Subcutaneous preadipocyte (primary cell): ENCODE data around the gene PCDHA13. TPM values are rescaled to one million over a fixed set of nuclear protein-coding genes. Genes with fewer than 3 reads are reported as not detected.

Experiments
- total RNA-seq: library from RNA; depleted of rRNA; stranded (reverse); fragments of >200 nt; gene quantifications from 2 replicates; pipeline ENCODE4 v1.2.3, GENCODE V29; 2012

PCDHA13 gene
- total RNA-seq: not detected in 2 replicates

GRCh38 chr5:140881889-140882590 lies at the start of gene PCDHA13:
TSS of gene PCDHA13 (plus strand) at chr5:140882124. CDS start at chr5:140882269, 145 bp downstream.

GRCh38 chr5:140833993-140834392 lies 47.9 kb upstream of the PCDHA13 start, which contains the start of gene PCDHA7:
TSS of gene PCDHA7 (plus strand) at chr5:140834269. CDS start at chr5:140834384, 115 bp downstream.

GRCh38 chr5:140840978-140841962 lies 40.7 kb upstream of the PCDHA13 start, which contains the start of gene PCDHA8:
TSS of gene PCDHA8 (plus strand) at chr5:140841187. CDS start at chr5:140841322, 135 bp downstream.

GRCh38 chr5:140848139-140849102 lies 33.5 kb upstream of the PCDHA13 start, which contains the start of gene PCDHA9:
TSS of gene PCDHA9 (plus strand) at chr5:140848382. CDS start at chr5:140848496, 114 bp downstream.

GRCh38 chr5:140855772-140856674 lies 25.9 kb upstream of the PCDHA13 start, which contains the start of gene PCDHA10:
TSS of gene PCDHA10 (plus strand) at chr5:140855897. CDS start at chr5:140856049, 152 bp downstream.

GRCh38 chr5:140868721-140869554 lies 13.0 kb upstream of the PCDHA13 start, which contains the start of gene PCDHA11:
TSS of gene PCDHA11 (plus strand) at chr5:140868957. CDS start at chr5:140869104, 147 bp downstream.

GRCh38 chr5:140875085-140876065 lies 6.5 kb upstream of the PCDHA13 start, which contains the start of gene PCDHA12:
TSS of gene PCDHA12 (plus strand) at chr5:140875308. CDS start at chr5:140875473, 165 bp downstream.

GRCh38 chr5:140925806-140926442 lies 44.0 kb downstream of the PCDHA13 start, which contains the start of gene PCDHAC1:
TSS of gene PCDHAC1 (plus strand) at chr5:140926299. CDS start at chr5:140926893, 594 bp downstream.

Other genes with a start within 250 kb of the PCDHA13 start
- gene CD14, start 248.9 kb upstream of the PCDHA13 start, total RNA-seq: 0.73 and 0.98 TPM in 2 replicates
- gene TMCO6, start 242.7 kb upstream of the PCDHA13 start, total RNA-seq: 19.8 and 21.7 TPM in 2 replicates
- gene NDUFA2, start 234.5 kb upstream of the PCDHA13 start, total RNA-seq: 30.7 and 38.9 TPM in 2 replicates
- gene IK, start 234.3 kb upstream of the PCDHA13 start, total RNA-seq: 63.3 and 79.4 TPM in 2 replicates
- 36.0 and 44.0 TPM in 2 replicates for gene WDR55, start 217.2 kb upstream of the PCDHA13 start, total RNA-seq
- under 0.01 and 0.39 TPM in 2 replicates for gene DND1, start 208.5 kb upstream of the PCDHA13 start, total RNA-seq
- gene HARS1, start 190.8 kb upstream of the PCDHA13 start, total RNA-seq: 50.0 and 54.3 TPM in 2 replicates
- gene HARS2, start 190.7 kb upstream of the PCDHA13 start, total RNA-seq: 22.4 and 23.1 TPM in 2 replicates
- 24.2 and 28.7 TPM in 2 replicates for gene ZMAT2, start 181.7 kb upstream of the PCDHA13 start, total RNA-seq
- gene PCDHA1, start 96.0 kb upstream of the PCDHA13 start, total RNA-seq: under 0.01 TPM in 1 of 2 replicates, not detected in the other
- not detected in 2 replicates for gene PCDHA2, start 87.3 kb upstream of the PCDHA13 start, total RNA-seq
- gene PCDHA3, start 81.1 kb upstream of the PCDHA13 start, total RNA-seq: under 0.01 TPM in 2 replicates
- under 0.01 TPM in 1 of 2 replicates, not detected in the other for gene PCDHA4, start 75.1 kb upstream of the PCDHA13 start, total RNA-seq
- gene PCDHA5, start 60.5 kb upstream of the PCDHA13 start, total RNA-seq: under 0.01 TPM in 1 of 2 replicates, not detected in the other
- under 0.01 and 0.37 TPM in 2 replicates for gene PCDHA6, start 54.2 kb upstream of the PCDHA13 start, total RNA-seq
- gene PCDHA7, start 47.9 kb upstream of the PCDHA13 start, total RNA-seq: under 0.01 and 0.37 TPM in 2 replicates
- gene PCDHA8, start 40.9 kb upstream of the PCDHA13 start, total RNA-seq: not detected in 2 replicates
- under 0.01 TPM in 2 replicates for gene PCDHA9, start 33.7 kb upstream of the PCDHA13 start, total RNA-seq
- under 0.01 TPM in 2 replicates for gene PCDHA10, start 26.2 kb upstream of the PCDHA13 start, total RNA-seq
- gene PCDHA11, start 13.2 kb upstream of the PCDHA13 start, total RNA-seq: under 0.01 TPM in 1 of 2 replicates, not detected in the other
- not detected in 2 replicates for gene PCDHA12, start 6.8 kb upstream of the PCDHA13 start, total RNA-seq
- gene PCDHAC1, start 44.2 kb downstream of the PCDHA13 start, total RNA-seq: not detected in 2 replicates
- gene PCDHAC2, start 84.4 kb downstream of the PCDHA13 start, total RNA-seq: under 0.01 and 0.37 TPM in 2 replicates
- gene PCDHB1, start 169.2 kb downstream of the PCDHA13 start, total RNA-seq: not detected in 2 replicates
- gene PCDHB2, start 212.5 kb downstream of the PCDHA13 start, total RNA-seq: 0.59 and 1.5 TPM in 2 replicates
- gene PCDHB3, start 218.3 kb downstream of the PCDHA13 start, total RNA-seq: 0.20 and 0.73 TPM in 2 replicates
- gene PCDHB4, start 239.7 kb downstream of the PCDHA13 start, total RNA-seq: 0.37 TPM in 1 of 2 replicates, not detected in the other